IPS-20b (cell line): ENCODE measurements around the gene UNC5A.

Source experiments
- H3K27ac ChIP-seq: one replicate; pipeline ENCODE4 v1.5.1; 2013; ENCODE audit warnings: low read length
- H3K27me3 ChIP-seq: 2 replicates; pipeline ENCODE4 v1.6.1; 2013; ENCODE audit warnings: mild to moderate bottlenecking, low read length, inconsistent platforms; ENCODE audit not compliant: insufficient read depth
- H3K36me3 ChIP-seq: 2 replicates; pipeline ENCODE4 v1.6.1; 2013; ENCODE audit warnings: low read depth, mild to moderate bottlenecking, inconsistent platforms, low read length, moderate library complexity; ENCODE audit not compliant: insufficient read depth
- H3K4me1 ChIP-seq: 2 replicates; pipeline ENCODE4 v1.6.1; 2013; ENCODE audit warnings: mild to moderate bottlenecking, control low read depth, inconsistent platforms, low read length, moderate library complexity; ENCODE audit not compliant: insufficient read depth
- H3K4me3 ChIP-seq: 2 replicates; pipeline ENCODE4 v1.5.1; 2013; ENCODE audit warnings: mild to moderate bottlenecking, low read length, inconsistent platforms
- H3K9ac ChIP-seq: 2 replicates; pipeline ENCODE4 v1.6.1; 2013; ENCODE audit warnings: low read depth, mild to moderate bottlenecking, inconsistent platforms, low read length, moderate library complexity
- H3K9me3 ChIP-seq: 2 replicates; pipeline ENCODE4 v1.6.1; 2013; ENCODE audit warnings: mild to moderate bottlenecking, low read depth, low read length, inconsistent platforms; ENCODE audit not compliant: insufficient read depth

Gene UNC5A

GRCh38 chr5:176851871-176852658 lies 41.7 kb downstream of the UNC5A start:
- H3K36me3 ChIP-seq: no peaks in the 10 kb centered on the region
- no peak overlapping the region for H3K9ac ChIP-seq
- H3K27me3 ChIP-seq: no peaks in the 10 kb centered on the region
- no peaks in the 10 kb centered on the region for H3K9me3 ChIP-seq
- H3K4me3 ChIP-seq: no peak overlapping the region
- H3K4me1 ChIP-seq: no peaks in the 10 kb centered on the region; the same call in 1 of the 2 replicates
- no peak overlapping the region for H3K27ac ChIP-seq

GRCh38 chr5:176853151-176853778 lies 42.9 kb downstream of the UNC5A start:
- Histone ChIP-seq H3K27me3 (no peaks in the 10 kb centered on the region), H3K9ac (no peak overlapping the region), H3K27ac (no peak overlapping the region), H3K4me3 (no peak overlapping the region), H3K9me3 (no peaks in the 10 kb centered on the region), H3K4me1 (no peaks in the 10 kb centered on the region), H3K36me3 (no peaks in the 10 kb centered on the region)

GRCh38 chr5:176854164-176854563 lies 43.8 kb downstream of the UNC5A start:
- no peak overlapping the region for H3K9ac ChIP-seq
- H3K27me3 ChIP-seq: no peaks in the 10 kb centered on the region
- H3K9me3 ChIP-seq: no peaks in the 10 kb centered on the region
- H3K4me1 ChIP-seq: no peaks in the 10 kb centered on the region
- H3K36me3 ChIP-seq: no peaks in the 10 kb centered on the region
- no peak overlapping the region for H3K4me3 ChIP-seq
- H3K27ac ChIP-seq: no peak overlapping the region

GRCh38 chr5:176855598-176855997 lies 45.2 kb downstream of the UNC5A start:
- H3K27me3 ChIP-seq: no peaks in the 10 kb centered on the region
- no peaks in the 10 kb centered on the region for H3K4me1 ChIP-seq
- no peak overlapping the region for H3K9ac ChIP-seq
- no peak overlapping the region for H3K27ac ChIP-seq
- H3K36me3 ChIP-seq: no peaks in the 10 kb centered on the region
- H3K9me3 ChIP-seq: no peaks in the 10 kb centered on the region
- no peak overlapping the region for H3K4me3 ChIP-seq

- Histone ChIP-seq H3K27me3 (no peaks in the 10 kb centered on the region), H3K4me3 (no peak overlapping the region), H3K36me3 (no peaks in the 10 kb centered on the region), H3K9ac (no peak overlapping the region), H3K27ac (no peak overlapping the region), H3K9me3 (no peaks in the 10 kb centered on the region), H3K4me1 (no peaks in the 10 kb centered on the region)
Observed at GRCh38 chr5:176856746-176857145, 46.4 kb downstream of the UNC5A start.

- Histone ChIP-seq H3K9me3 (no peaks in the 10 kb centered on the region), H3K4me3 (no peak overlapping the region), H3K4me1 (no peaks in the 10 kb centered on the region), H3K36me3 (no peaks in the 10 kb centered on the region), H3K27me3 (no peaks in the 10 kb centered on the region), H3K9ac (no peak overlapping the region), H3K27ac (no peak overlapping the region)
Observed at GRCh38 chr5:176857216-176857893, 47.0 kb downstream of the UNC5A start.

GRCh38 chr5:176857894-176858273 lies 47.5 kb downstream of the UNC5A start:
- no peaks in the 10 kb centered on the region for H3K36me3 ChIP-seq
- no peak overlapping the region for H3K27ac ChIP-seq
- peaks cover 4% of the 10 kb centered on the region; the same call in 1 of the 2 replicates for H3K4me1 ChIP-seq
- no peaks in the 10 kb centered on the region for H3K27me3 ChIP-seq
- no peaks in the 10 kb centered on the region for H3K9me3 ChIP-seq
- no peak overlapping the region for H3K9ac ChIP-seq
- no peak overlapping the region for H3K4me3 ChIP-seq

GRCh38 chr5:176859916-176860315 lies 49.6 kb downstream of the UNC5A start:
- Histone ChIP-seq H3K9me3 (no peaks in the 10 kb centered on the region), H3K27me3 (peaks cover 5% of the 10 kb centered on the region; the same call in 1 of the 2 replicates), H3K27ac (no peak overlapping the region), H3K9ac (no peak overlapping the region), H3K4me1 (peaks cover 11% of the 10 kb centered on the region; the same call in 1 of the 2 replicates), H3K36me3 (no peaks in the 10 kb centered on the region), H3K4me3 (no peak overlapping the region)

GRCh38 chr5:176860381-176860780 lies 50.0 kb downstream of the UNC5A start:
- H3K9me3 ChIP-seq: no peaks in the 10 kb centered on the region
- H3K4me1 ChIP-seq: peaks cover 11% of the 10 kb centered on the region; the same call in 1 of the 2 replicates
- no peak overlapping the region for H3K4me3 ChIP-seq
- H3K27ac ChIP-seq: no peak overlapping the region
- H3K36me3 ChIP-seq: no peaks in the 10 kb centered on the region
- H3K27me3 ChIP-seq: peaks cover 8% of the 10 kb centered on the region; the same call in 1 of the 2 replicates
- H3K9ac ChIP-seq: no peak overlapping the region

- Histone ChIP-seq H3K9ac (no peak overlapping the region), H3K27ac (no peak overlapping the region), H3K4me3 (no peak overlapping the region), H3K36me3 (no peaks in the 10 kb centered on the region), H3K4me1 (peaks cover 11% of the 10 kb centered on the region; the same call in 1 of the 2 replicates), H3K27me3 (peaks cover 17% of the 10 kb centered on the region; the same call in 1 of the 2 replicates), H3K9me3 (no peaks in the 10 kb centered on the region)
Observed at GRCh38 chr5:176861276-176861675, 50.9 kb downstream of the UNC5A start.

GRCh38 chr5:176862330-176862995 lies 52.1 kb downstream of the UNC5A start:
- H3K9ac ChIP-seq: no peak overlapping the region
- H3K27ac ChIP-seq: no peak overlapping the region
- no peaks in the 10 kb centered on the region for H3K9me3 ChIP-seq
- H3K27me3 ChIP-seq: peaks cover 23% of the 10 kb centered on the region; the same call in 1 of the 2 replicates
- no peaks in the 10 kb centered on the region for H3K36me3 ChIP-seq
- peaks cover 11% of the 10 kb centered on the region; the same call in 1 of the 2 replicates for H3K4me1 ChIP-seq
- no peak overlapping the region for H3K4me3 ChIP-seq
